HFFc6 (cell line): ENCODE data around the gene CDC25B. TPM values are rescaled to one million over a fixed set of nuclear protein-coding genes. Genes with fewer than 3 reads are reported as not detected.
A peak's percentile ranks its signal among the peaks of the same experiment; 100 is the strongest.

ENCODE experiments used
- DNase-seq: peaks from one replicate; pipeline ENCODE4 v3.0.0-alpha.2; 2018
- H3K27ac Mint-ChIP-seq: 2 replicates; pipeline ENCODE4 v1.8.0; 2020; ENCODE audit warnings: mild to moderate bottlenecking, mixed read lengths
- H3K27me3 Mint-ChIP-seq: 2 replicates; pipeline ENCODE4 v1.8.0; 2021; ENCODE audit warnings: mild to moderate bottlenecking, moderate library complexity, mixed read lengths; ENCODE audit not compliant: insufficient read depth
- H3K36me3 Mint-ChIP-seq: 2 replicates; pipeline ENCODE4 v1.8.0; 2021; ENCODE audit warnings: low read depth, mixed read lengths
- H3K4me1 Mint-ChIP-seq: 2 replicates; pipeline ENCODE4 v1.8.0; 2020; ENCODE audit warnings: low read depth, mixed read lengths
- H3K4me3 Mint-ChIP-seq: 2 replicates; pipeline ENCODE4 v1.8.0; 2020; ENCODE audit warnings: mild to moderate bottlenecking, moderate library complexity, mixed read lengths
- H3K9me3 Mint-ChIP-seq: 2 replicates; pipeline ENCODE4 v1.8.0; 2020; ENCODE audit warnings: mild to moderate bottlenecking, mixed read lengths
- total RNA-seq, 6 experiments: library from RNA; stranded (reverse); fragmentation: NEBNext Ultra II Directional; extraction: Animal tissue kit (Norgen Biotek cat#: 25700); gene quantifications; 2 replicates in 1 of 6; 3 replicates in 5 of 6; pipeline ENCODE4 v1.2.3, GENCODE V29; 2021
- TF ChIP-seq, protein P1 (sequence below): fragments of 200-600 bp; sonication (generic); IDR thresholded peaks from 2 replicates; pipeline ENCODE4 v1.5.0; 2021; ENCODE audit warnings: antibody characterized with exemption, mild to moderate bottlenecking

Gene CDC25B
- total RNA-seq, 6 experiments from 2014 or later, result 44.9 to 92.6 (median 84.5) TPM

DNA sequence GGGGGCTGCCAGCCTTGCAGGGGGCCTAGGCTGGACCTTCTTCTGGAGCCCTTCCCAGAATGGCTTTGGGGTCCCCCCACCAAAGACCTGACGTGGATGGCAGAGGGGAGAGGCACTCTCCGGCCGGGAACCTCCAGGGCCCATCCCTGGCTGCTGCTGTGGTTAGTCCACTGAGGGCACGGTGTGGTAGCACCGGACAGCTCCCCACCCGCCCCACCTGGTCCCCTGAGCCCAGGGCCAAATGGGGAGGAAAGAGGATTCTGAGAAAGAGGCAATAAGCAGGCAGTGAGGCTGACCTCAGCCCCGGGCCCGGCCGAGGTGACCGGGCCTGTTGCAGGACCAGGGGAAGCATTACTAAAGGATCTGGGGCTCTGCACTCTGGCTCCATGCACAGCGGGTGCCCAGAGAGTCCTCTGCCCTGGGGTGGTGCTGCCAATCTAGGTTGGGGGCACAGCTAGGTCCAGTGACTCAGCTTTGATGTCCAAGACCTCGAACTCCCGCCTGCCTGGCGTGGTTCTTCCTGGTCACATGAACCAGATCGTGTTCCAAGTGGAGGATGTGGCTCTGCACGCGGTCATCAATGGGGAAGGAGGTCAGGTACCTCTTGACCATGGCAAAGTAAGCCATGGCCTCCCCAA is 11.8 kb upstream of the CDC25B start:
- H3K4me1 Mint-ChIP-seq, result peaks cover 47% of the 10 kb centered on the region
- H3K9me3 Mint-ChIP-seq, result no peaks in the 10 kb centered on the region
- peaks cover 11% of the 10 kb centered on the region for H3K36me3 Mint-ChIP-seq
- peak overlapping the region; percentile 85 for H3K4me3 Mint-ChIP-seq
- TF ChIP-seq, protein P1, sequence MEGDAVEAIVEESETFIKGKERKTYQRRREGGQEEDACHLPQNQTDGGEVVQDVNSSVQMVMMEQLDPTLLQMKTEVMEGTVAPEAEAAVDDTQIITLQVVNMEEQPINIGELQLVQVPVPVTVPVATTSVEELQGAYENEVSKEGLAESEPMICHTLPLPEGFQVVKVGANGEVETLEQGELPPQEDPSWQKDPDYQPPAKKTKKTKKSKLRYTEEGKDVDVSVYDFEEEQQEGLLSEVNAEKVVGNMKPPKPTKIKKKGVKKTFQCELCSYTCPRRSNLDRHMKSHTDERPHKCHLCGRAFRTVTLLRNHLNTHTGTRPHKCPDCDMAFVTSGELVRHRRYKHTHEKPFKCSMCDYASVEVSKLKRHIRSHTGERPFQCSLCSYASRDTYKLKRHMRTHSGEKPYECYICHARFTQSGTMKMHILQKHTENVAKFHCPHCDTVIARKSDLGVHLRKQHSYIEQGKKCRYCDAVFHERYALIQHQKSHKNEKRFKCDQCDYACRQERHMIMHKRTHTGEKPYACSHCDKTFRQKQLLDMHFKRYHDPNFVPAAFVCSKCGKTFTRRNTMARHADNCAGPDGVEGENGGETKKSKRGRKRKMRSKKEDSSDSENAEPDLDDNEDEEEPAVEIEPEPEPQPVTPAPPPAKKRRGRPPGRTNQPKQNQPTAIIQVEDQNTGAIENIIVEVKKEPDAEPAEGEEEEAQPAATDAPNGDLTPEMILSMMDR, result no peak
- H3K27me3 Mint-ChIP-seq, result peaks cover 2% of the 10 kb centered on the region
- DNase-seq, result no peak
- H3K27ac Mint-ChIP-seq, result peak overlapping the region; percentile 72

DNA sequence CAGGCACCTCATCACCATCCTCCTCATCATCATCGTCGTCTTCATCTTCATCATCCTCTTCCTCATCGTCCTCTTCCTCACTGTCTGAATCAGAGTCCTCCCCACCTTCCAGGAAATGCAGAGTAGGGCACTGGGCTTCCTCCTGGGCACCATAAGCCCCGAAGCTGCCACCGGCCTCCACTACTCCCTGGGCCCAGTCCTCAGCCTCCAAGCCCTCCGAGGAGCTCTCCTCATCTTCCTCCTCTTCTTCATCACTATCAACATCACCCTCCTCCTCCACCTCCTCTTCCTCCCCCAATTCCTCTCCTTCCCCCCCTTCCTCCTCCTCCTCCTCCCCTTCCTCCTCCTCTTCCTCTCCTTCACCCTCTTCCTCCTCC is 11.3 kb upstream of the CDC25B start:
- peaks cover 2% of the 10 kb centered on the region for H3K27me3 Mint-ChIP-seq
- H3K4me3 Mint-ChIP-seq, result peak overlapping the region; percentile 85
- peaks cover 11% of the 10 kb centered on the region for H3K36me3 Mint-ChIP-seq
- H3K9me3 Mint-ChIP-seq, result no peaks in the 10 kb centered on the region
- DNase-seq, result no peak
- H3K4me1 Mint-ChIP-seq, result peaks cover 47% of the 10 kb centered on the region
- TF ChIP-seq, protein P1, result no peak
- peak overlapping the region; percentile 72 for H3K27ac Mint-ChIP-seq

DNA sequence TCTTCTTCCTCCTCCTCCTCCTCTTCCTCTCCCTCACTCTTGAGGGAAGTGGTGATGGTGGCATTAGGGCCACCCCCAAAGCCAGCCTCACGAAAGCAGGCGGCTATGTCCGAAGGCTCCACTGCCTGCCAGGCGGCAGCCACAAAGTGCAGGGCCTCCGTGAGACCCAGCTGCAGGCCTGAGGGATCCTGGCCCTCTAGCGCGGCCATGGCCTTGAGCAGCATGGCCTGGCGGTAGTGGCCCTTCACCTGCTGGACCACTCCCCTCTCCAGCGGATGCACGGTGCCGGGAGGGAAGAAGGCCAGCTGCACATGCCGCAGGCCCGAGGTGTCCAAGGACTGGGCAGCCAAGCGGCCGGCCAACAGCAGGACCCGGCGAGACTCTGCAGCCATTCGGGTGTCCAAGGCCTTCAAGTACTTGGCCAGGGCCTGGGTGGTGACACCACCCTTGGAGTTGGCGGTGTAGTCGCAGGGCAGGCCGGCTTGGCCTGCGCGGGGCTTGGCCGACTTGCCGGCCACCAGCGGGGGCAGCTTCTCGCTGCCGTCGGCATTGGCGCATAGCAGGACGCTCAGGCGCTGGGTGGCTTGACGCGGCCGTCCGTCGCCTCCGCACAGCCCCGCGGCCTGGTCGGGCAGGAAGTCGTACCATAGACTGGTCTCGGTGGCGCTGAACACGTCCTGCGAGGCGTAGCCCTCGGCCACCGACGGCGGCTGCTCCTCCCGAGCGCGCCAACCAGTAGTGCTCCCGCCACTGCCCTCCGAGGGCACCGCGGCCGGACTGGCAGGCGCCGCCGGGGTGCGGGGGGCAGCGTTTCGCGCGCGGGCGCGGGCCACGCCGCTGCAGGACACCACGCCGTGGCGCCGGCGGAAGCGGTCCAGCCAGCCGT is 10.6 kb upstream of the CDC25B start:
- Mint-ChIP-seq H3K27me3 (peaks cover 2% of the 10 kb centered on the region), H3K9me3 (no peaks in the 10 kb centered on the region), H3K4me1 (peaks cover 45% of the 10 kb centered on the region), H3K27ac (peak overlapping the region; percentile 59; the same call in 1 of the 2 replicates), H3K36me3 (peaks cover 11% of the 10 kb centered on the region), H3K4me3 (peak overlapping the region; percentile 89)
- TF ChIP-seq, protein P1, result peak; percentile 18; the same call in 1 of the 2 replicates
- peak; percentile 12 for DNase-seq

DNA sequence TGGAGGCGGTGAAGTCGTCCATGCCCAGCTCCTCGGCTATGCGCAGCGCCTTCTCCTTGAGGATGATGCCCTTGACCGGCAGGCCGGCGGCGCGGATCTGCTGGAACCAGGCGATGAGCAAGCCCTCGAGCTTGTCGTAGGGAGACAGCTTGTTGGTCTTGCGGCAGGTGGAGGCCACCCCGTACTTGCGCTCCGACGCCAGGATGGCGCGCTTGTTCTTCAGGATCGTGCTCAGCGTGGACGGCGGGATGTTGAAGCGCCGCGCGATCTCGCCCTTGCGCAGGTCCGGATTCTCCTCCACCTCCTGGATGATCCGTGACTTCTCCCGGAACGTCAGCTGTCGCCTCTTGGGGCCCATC is 10.0 kb upstream of the CDC25B start:
- Mint-ChIP-seq H3K9me3 (no peaks in the 10 kb centered on the region), H3K4me1 (peaks cover 39% of the 10 kb centered on the region), H3K36me3 (peaks cover 11% of the 10 kb centered on the region), H3K4me3 (peak overlapping the region; percentile 89), H3K27ac (peak overlapping the region; percentile 83), H3K27me3 (peaks cover 2% of the 10 kb centered on the region)
- DNase-seq, result peak; percentile 51
- TF ChIP-seq, protein P1, result no peak

DNA sequence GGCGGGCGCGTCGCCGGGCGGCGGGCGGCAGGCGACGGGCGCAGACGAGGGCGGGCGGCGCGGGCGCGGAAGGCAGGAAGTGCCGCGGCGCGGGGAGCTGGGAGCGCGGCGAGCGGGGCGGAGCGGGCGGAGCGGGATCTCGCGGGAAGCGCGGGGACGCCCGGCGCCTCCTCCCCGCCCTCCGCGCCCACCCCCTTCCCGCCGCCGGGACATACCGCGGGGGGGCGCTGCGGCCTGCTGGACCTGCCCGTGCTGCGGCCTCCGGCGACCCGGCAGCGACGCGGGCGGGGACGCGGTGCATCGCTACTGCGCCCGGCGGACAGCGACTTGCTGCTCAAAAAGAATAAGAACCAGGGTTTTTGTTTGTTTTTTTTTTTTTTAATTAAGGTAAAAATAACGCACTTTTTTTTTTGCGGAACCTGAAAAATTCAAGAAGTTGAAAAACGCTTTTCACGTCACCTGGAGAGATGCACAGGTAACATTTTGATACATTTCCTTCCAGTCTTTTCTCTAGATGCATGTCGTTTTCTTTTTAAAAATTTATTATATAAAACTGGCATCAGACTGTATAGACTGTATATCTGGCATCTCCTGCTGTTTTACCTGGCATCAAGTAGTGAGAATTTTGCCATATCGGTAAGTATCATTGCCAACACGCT is 9.3 kb upstream of the CDC25B start, which contains the start of gene CENPB:
CENPB (minus strand) TSS at position 76 of the 659 bp plus-strand sequence. CDS start 257 bp downstream, outside the sequence.
- peak within 1 kb of the TSS; percentile 89 for H3K4me3 Mint-ChIP-seq
- DNase-seq, result peak; percentile 73
- H3K36me3 Mint-ChIP-seq, result peaks cover 11% of the 10 kb centered on the region
- peaks cover 37% of the 10 kb centered on the region for H3K4me1 Mint-ChIP-seq
- H3K9me3 Mint-ChIP-seq, result no peaks in the 10 kb centered on the region
- H3K27ac Mint-ChIP-seq, result peak within 1 kb of the TSS; percentile 83
- H3K27me3 Mint-ChIP-seq, result peaks cover 2% of the 10 kb centered on the region
- TF ChIP-seq, protein P1, result peak; percentile 88
